ACHN (cell line): ENCODE measurements around the gene TNXB.
"Not testable (repeated sequence)": the region's sequence is repeated elsewhere in the genome, so short reads cannot be mapped to it uniquely, and the experiment has no call there.

Experiments
- DNase-seq: peaks from one replicate; pipeline ENCODE4 v3.0.0-alpha.2; 2015
- in situ Hi-C: cut with HindIII; loops from 2 replicates; pipeline ENCODE4 v1.10.0; 2017; ENCODE audit warnings: low sequenced_read_pairs, low pct_ligation_motif_present, low pct_unique_long_range_greater_than_20kb

The TNXB gene

GRCh38 chr6:32073101-32073500 is 36.0 kb downstream of the TNXB start:
- DNase-seq: no peak
- in situ Hi-C loops: no loop called here

- no peak for DNase-seq
- in situ Hi-C loops: no loop called here
Observed at GRCh38 chr6:32070814-32071543, 38.2 kb downstream of the TNXB start.

GRCh38 chr6:32069878-32070515 is 39.1 kb downstream of the TNXB start:
- no peak for DNase-seq
- in situ Hi-C loops: no loop called here

- in situ Hi-C loops: no loop called here
Observed at GRCh38 chr6:32069460-32069859, 39.7 kb downstream of the TNXB start.

GRCh38 chr6:32068867-32069266 is 40.3 kb downstream of the TNXB start:
- DNase-seq: no peak
- in situ Hi-C loops: no loop called here

More at GRCh38 chr6:32069460-32069859, 39.7 kb downstream of the TNXB start:
- no peak for DNase-seq

- in situ Hi-C loops, DNase-seq: not testable (repeated sequence)
Observed at GRCh38 chr6:32068315-32068714, 40.8 kb downstream of the TNXB start.

- in situ Hi-C loops, DNase-seq: not testable (repeated sequence)
Observed at GRCh38 chr6:32067521-32067920, 41.6 kb downstream of the TNXB start.

- in situ Hi-C loops: no loop called here
- DNase-seq: no peak
Observed at GRCh38 chr6:32064706-32065105, 44.4 kb downstream of the TNXB start.

GRCh38 chr6:32060966-32061655 is 48.0 kb downstream of the TNXB start:
- DNase-seq: peak; percentile 7
- in situ Hi-C loops: no loop called here

GRCh38 chr6:32058511-32058963 is 50.6 kb downstream of the TNXB start:
- in situ Hi-C loops: no loop called here
- no peak for DNase-seq

- in situ Hi-C loops: no loop called here
- DNase-seq: no peak
Observed at GRCh38 chr6:32057966-32058365, 51.2 kb downstream of the TNXB start.

- DNase-seq: no peak
- in situ Hi-C loops: no loop called here
Observed at GRCh38 chr6:32056254-32056653, 52.9 kb downstream of the TNXB start.

GRCh38 chr6:32055756-32056155 is 53.4 kb downstream of the TNXB start:
- DNase-seq, in situ Hi-C loops: not testable (repeated sequence)

GRCh38 chr6:32053314-32053713 is 55.8 kb downstream of the TNXB start:
- DNase-seq, in situ Hi-C loops: not testable (repeated sequence)

GRCh38 chr6:32052626-32053025 is 56.5 kb downstream of the TNXB start:
- in situ Hi-C loops, DNase-seq: not testable (repeated sequence)

GRCh38 chr6:32050562-32050961 is 58.6 kb downstream of the TNXB start:
- in situ Hi-C loops: no loop called here
- DNase-seq: no peak

GRCh38 chr6:32049736-32050135 is 59.4 kb downstream of the TNXB start:
- DNase-seq, in situ Hi-C loops: not testable (repeated sequence)

- DNase-seq, in situ Hi-C loops: not testable (repeated sequence)
Observed at GRCh38 chr6:32049149-32049548, 60.0 kb downstream of the TNXB start.
